HEK293 (cell line): ENCODE results near the gene ARAP1.

ENCODE experiments used
- ZNF24 ChIP-seq: fragments of 450-650 bp; formaldehyde crosslinking; IDR thresholded peaks from 2 replicates; pipeline ENCODE4 v1.5.1; 2016; ENCODE audit warnings: missing biosample characterization, missing genetic modification characterization
- TF ChIP-seq, protein P1 (sequence below): fragments of 450-650 bp; formaldehyde crosslinking; IDR thresholded peaks from 2 replicates; pipeline ENCODE4 v1.5.1; 2016; ENCODE audit warnings: missing biosample characterization, missing genetic modification characterization
- TF ChIP-seq, protein P2 (sequence below): fragments of 450-650 bp; formaldehyde crosslinking; IDR thresholded peaks from 2 replicates; pipeline ENCODE4 v1.5.1; 2016; ENCODE audit warnings: missing biosample characterization, missing genetic modification characterization, low read depth

DNA sequence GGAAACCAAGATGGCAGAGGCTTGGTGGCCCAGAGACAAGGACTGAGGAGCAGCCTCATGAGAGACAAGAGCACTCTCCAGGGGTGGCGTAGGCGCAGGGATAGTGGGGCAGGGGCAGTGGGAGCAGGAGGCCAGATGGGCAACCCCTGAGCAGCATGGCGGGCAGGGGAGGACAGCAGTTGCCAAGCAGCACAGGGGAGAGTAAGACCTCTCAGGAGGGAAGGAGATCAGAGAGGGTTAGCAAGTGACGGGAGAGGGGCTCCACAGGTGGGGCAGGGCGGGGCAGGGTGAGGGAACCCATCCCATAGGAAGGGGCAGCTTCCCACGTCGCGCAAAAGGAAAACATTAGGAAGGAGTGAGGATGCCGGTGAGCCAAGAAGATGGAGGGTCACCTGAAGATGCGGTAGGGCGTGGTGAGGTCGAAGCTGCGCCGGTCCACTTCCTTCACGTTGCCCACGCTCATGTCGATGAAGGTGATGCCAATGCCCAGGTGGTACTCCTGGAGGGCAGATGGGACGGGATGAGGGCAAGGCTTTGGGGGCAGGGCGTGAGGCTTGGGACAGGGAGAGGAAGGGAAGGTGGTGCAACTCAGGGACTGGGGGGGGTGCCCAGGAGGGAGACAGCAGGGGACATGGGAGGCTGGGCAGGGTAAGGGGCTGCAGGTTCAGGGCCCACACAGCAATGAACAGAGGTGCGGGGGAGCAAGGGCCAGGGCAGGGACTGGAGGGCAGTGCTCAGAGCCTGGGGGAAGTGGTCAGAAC is 42.5 kb downstream of the ARAP1 start:
- TF ChIP-seq, protein P1, sequence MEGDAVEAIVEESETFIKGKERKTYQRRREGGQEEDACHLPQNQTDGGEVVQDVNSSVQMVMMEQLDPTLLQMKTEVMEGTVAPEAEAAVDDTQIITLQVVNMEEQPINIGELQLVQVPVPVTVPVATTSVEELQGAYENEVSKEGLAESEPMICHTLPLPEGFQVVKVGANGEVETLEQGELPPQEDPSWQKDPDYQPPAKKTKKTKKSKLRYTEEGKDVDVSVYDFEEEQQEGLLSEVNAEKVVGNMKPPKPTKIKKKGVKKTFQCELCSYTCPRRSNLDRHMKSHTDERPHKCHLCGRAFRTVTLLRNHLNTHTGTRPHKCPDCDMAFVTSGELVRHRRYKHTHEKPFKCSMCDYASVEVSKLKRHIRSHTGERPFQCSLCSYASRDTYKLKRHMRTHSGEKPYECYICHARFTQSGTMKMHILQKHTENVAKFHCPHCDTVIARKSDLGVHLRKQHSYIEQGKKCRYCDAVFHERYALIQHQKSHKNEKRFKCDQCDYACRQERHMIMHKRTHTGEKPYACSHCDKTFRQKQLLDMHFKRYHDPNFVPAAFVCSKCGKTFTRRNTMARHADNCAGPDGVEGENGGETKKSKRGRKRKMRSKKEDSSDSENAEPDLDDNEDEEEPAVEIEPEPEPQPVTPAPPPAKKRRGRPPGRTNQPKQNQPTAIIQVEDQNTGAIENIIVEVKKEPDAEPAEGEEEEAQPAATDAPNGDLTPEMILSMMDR: no peak
- TF ChIP-seq ZNF24: no peak
- TF ChIP-seq, protein P2, sequence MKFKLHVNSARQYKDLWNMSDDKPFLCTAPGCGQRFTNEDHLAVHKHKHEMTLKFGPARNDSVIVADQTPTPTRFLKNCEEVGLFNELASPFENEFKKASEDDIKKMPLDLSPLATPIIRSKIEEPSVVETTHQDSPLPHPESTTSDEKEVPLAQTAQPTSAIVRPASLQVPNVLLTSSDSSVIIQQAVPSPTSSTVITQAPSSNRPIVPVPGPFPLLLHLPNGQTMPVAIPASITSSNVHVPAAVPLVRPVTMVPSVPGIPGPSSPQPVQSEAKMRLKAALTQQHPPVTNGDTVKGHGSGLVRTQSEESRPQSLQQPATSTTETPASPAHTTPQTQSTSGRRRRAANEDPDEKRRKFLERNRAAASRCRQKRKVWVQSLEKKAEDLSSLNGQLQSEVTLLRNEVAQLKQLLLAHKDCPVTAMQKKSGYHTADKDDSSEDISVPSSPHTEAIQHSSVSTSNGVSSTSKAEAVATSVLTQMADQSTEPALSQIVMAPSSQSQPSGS (tag by site-specific recombination): no peak
